Progenitor cell of endocrine pancreas (in vitro differentiated cells): Measurements from ENCODE around the gene ZDHHC18. TPM values are rescaled to one million over a fixed set of nuclear protein-coding genes. Genes with fewer than 3 reads are reported as not detected.
"Not testable (repeated sequence)": the region's sequence is repeated elsewhere in the genome, so short reads cannot be mapped to it uniquely, and the experiment has no call there.

Experiments
- DNase-seq: peaks from one replicate; pipeline ENCODE4 v3.0.0; 2021; ENCODE audit warnings: low spot score; ENCODE audit not compliant: unreplicated experiment
- H3K27ac Mint-ChIP-seq: 2 replicates; pipeline ENCODE4 v1.8.0; 2021; ENCODE audit warnings: mild to moderate bottlenecking, moderate library complexity, mixed read lengths
- H3K27me3 Mint-ChIP-seq: 2 replicates; pipeline ENCODE4 v1.8.0; 2021; ENCODE audit warnings: mixed read lengths
- H3K36me3 Mint-ChIP-seq: 2 replicates; pipeline ENCODE4 v1.8.0; 2022; ENCODE audit warnings: mixed read lengths; ENCODE audit not compliant: insufficient read depth
- H3K4me1 Mint-ChIP-seq: 2 replicates; pipeline ENCODE4 v1.8.0; 2021; ENCODE audit warnings: low read depth, mixed read lengths
- H3K4me3 Mint-ChIP-seq: 2 replicates; pipeline ENCODE4 v1.8.0; 2021; ENCODE audit warnings: low read depth, mild to moderate bottlenecking, moderate library complexity, mixed read lengths
- H3K9me3 Mint-ChIP-seq: 2 replicates; pipeline ENCODE4 v1.8.0; 2021; ENCODE audit warnings: low read depth, mixed read lengths
- CTCF ChIP-seq: fragments of 200-600 bp; sonication (generic); IDR thresholded peaks from one replicate; pipeline ENCODE4 v1.5.0; 2021; ENCODE audit warnings: antibody characterized with exemption, mild to moderate bottlenecking; ENCODE audit not compliant: unreplicated experiment
- total RNA-seq: library from RNA; stranded (reverse); gene quantifications from 2 replicates; pipeline ENCODE4 v1.2.1, GENCODE V29; 2021

Gene ZDHHC18
- total RNA-seq, 1 donor from 2014 or later, result 26.1 TPM

GRCh38 chr1:26833432-26834405, 7.2 kb downstream of the ZDHHC18 start:
- TF ChIP-seq CTCF, result no peak
- no peak for DNase-seq
- Mint-ChIP-seq H3K4me3 (no peak overlapping the region), H3K9me3 (no peaks in the 10 kb centered on the region), H3K27me3 (no peaks in the 10 kb centered on the region), H3K27ac (peak overlapping the region; percentile 29), H3K4me1 (peaks cover 16% of the 10 kb centered on the region), H3K36me3 (peaks cover 22% of the 10 kb centered on the region)

- not testable (repeated sequence) for H3K9me3 Mint-ChIP-seq
Measured at GRCh38 chr1:26837665-26838064, 11.2 kb downstream of the ZDHHC18 start.

GRCh38 chr1:26838474-26839338, 12.2 kb downstream of the ZDHHC18 start:
- H3K9me3 Mint-ChIP-seq, result no peaks in the 10 kb centered on the region
- DNase-seq, result no peak
- H3K4me3 Mint-ChIP-seq, result no peak overlapping the region
- peaks cover 18% of the 10 kb centered on the region for H3K36me3 Mint-ChIP-seq
- peak overlapping the region; percentile 29 for H3K27ac Mint-ChIP-seq
- no peak for TF ChIP-seq CTCF
- H3K27me3 Mint-ChIP-seq, result no peaks in the 10 kb centered on the region
- no peaks in the 10 kb centered on the region for H3K4me1 Mint-ChIP-seq

More at GRCh38 chr1:26837665-26838064, 11.2 kb downstream of the ZDHHC18 start:
- H3K27me3 Mint-ChIP-seq, H3K4me1 Mint-ChIP-seq, H3K4me3 Mint-ChIP-seq, H3K27ac Mint-ChIP-seq, DNase-seq: not testable (repeated sequence)
- peaks cover 20% of the 10 kb centered on the region for H3K36me3 Mint-ChIP-seq

GRCh38 chr1:26839339-26839722, 12.8 kb downstream of the ZDHHC18 start:
- Mint-ChIP-seq H3K4me1 (no peaks in the 10 kb centered on the region), H3K4me3 (no peak overlapping the region), H3K27me3 (no peaks in the 10 kb centered on the region), H3K27ac (peak overlapping the region; percentile 29), H3K9me3 (no peaks in the 10 kb centered on the region), H3K36me3 (peaks cover 15% of the 10 kb centered on the region)
- TF ChIP-seq CTCF, result no peak
- no peak for DNase-seq

GRCh38 chr1:26839779-26840178, 13.3 kb downstream of the ZDHHC18 start:
- no peaks in the 10 kb centered on the region for H3K27me3 Mint-ChIP-seq
- no peak overlapping the region for H3K4me3 Mint-ChIP-seq
- DNase-seq, result no peak
- no peak for TF ChIP-seq CTCF
- no peak overlapping the region for H3K27ac Mint-ChIP-seq
- peaks cover 11% of the 10 kb centered on the region for H3K36me3 Mint-ChIP-seq
- H3K9me3 Mint-ChIP-seq, result no peaks in the 10 kb centered on the region
- H3K4me1 Mint-ChIP-seq, result no peaks in the 10 kb centered on the region
